Measurements from ENCODE around the gene SEC24B.

DNA sequence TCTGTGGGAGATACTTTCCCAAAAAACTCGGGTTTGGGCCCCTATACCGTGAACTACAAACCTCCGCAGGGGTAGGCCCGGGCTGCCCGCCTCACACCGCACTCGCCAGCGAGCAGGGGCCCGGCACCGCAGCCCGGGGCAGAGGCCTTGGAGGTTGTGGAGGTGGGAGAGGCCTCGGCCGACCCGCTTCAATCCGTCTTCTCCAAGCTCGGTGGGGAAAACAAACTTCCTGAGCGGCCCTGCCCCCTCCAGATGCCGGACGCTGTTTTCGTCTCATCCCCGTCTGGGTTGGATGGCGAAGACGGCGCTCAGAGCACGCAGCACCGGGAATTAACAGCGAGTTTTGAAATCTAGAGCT is 126.0 kb downstream of the SEC24B start:
- TF ChIP-seq, protein P1, sequence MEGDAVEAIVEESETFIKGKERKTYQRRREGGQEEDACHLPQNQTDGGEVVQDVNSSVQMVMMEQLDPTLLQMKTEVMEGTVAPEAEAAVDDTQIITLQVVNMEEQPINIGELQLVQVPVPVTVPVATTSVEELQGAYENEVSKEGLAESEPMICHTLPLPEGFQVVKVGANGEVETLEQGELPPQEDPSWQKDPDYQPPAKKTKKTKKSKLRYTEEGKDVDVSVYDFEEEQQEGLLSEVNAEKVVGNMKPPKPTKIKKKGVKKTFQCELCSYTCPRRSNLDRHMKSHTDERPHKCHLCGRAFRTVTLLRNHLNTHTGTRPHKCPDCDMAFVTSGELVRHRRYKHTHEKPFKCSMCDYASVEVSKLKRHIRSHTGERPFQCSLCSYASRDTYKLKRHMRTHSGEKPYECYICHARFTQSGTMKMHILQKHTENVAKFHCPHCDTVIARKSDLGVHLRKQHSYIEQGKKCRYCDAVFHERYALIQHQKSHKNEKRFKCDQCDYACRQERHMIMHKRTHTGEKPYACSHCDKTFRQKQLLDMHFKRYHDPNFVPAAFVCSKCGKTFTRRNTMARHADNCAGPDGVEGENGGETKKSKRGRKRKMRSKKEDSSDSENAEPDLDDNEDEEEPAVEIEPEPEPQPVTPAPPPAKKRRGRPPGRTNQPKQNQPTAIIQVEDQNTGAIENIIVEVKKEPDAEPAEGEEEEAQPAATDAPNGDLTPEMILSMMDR (IDR thresholded peaks at IDR 0.05) = no peak
- TF ChIP-seq POLR2A (IDR thresholded peaks at IDR 0.05) = no peak
- TF ChIP-seq EP300 (IDR thresholded peaks at IDR 0.05) = no peak

Measured in ovary (tissue), 3 donors.